H1 (cell line): ENCODE measurements around the gene SECISBP2. TPM values are rescaled to one million over a fixed set of nuclear protein-coding genes. Genes with fewer than 3 reads are reported as not detected.

ENCODE experiments used
- CTCF ChIA-PET: fragments of 300-600 bp; sonication (Branson Sonifier 250); formaldehyde crosslinking; loops from one replicate; lab custom pipeline; 2021; ENCODE audit not compliant: partially characterized antibody; lab: Charles Lee
- POLR2A ChIA-PET: fragments of 300-600 bp; sonication (Branson Sonifier 250); formaldehyde crosslinking; loops from one replicate; lab custom pipeline; 2021; ENCODE audit warnings: inconsistent platforms; ENCODE audit not compliant: partially characterized antibody; lab: Charles Lee
- DNase-seq, 2 experiments: peaks; one replicate each; pipeline versions ENCODE4 v3.0.0 to v3.0.0-alpha.2; 2010 to 2022; ENCODE audit warnings: low spot score in 2 of 2, low read depth in 1 of 2, mixed read lengths in 1 of 2
- FAIRE-seq: peaks from 2 replicates; lab custom pipeline; 2011; peaks lifted over from hg19 to GRCh38; lab: Jason Lieb, UNC
- H2AFZ ChIP-seq: 2 replicates; pipeline ENCODE4 v1.8.1; 2012; ENCODE audit warnings: low read length, inconsistent platforms
- H2AK5ac ChIP-seq: 2 replicates; pipeline ENCODE4 v1.6.1; 2013; ENCODE audit warnings: low read depth, low read length
- H2BK120ac ChIP-seq: replicated peaks from 2 replicates; pipeline ENCODE3; 2013; ENCODE audit warnings: low read depth, low read length, inconsistent platforms
- H2BK12ac ChIP-seq: 2 replicates; pipeline ENCODE4 v1.6.1; 2013; ENCODE audit warnings: low read depth, low read length
- H2BK15ac ChIP-seq: 2 replicates; pipeline ENCODE4 v1.6.1; 2013; ENCODE audit warnings: low read length
- H2BK20ac ChIP-seq: 2 replicates; pipeline ENCODE4 v1.6.1; 2013; ENCODE audit warnings: low read length
- H2BK5ac ChIP-seq: 2 replicates; pipeline ENCODE4 v1.6.1; 2013; ENCODE audit warnings: low read depth, low read length
- H3K14ac ChIP-seq: 2 replicates; pipeline ENCODE4 v1.6.1; 2013; ENCODE audit warnings: inconsistent platforms; ENCODE audit not compliant: insufficient read length
- H3K18ac ChIP-seq: 2 replicates; pipeline ENCODE4 v1.6.1; 2013; ENCODE audit warnings: low read length; ENCODE audit errors: extremely low read depth
- H3K23ac ChIP-seq: 2 replicates; pipeline ENCODE4 v1.6.1; 2013; ENCODE audit warnings: inconsistent platforms; ENCODE audit not compliant: insufficient read length
- H3K23me2 ChIP-seq: 2 replicates; pipeline ENCODE4 v1.6.1; 2013; ENCODE audit warnings: low read depth, low read length
- H3K27ac ChIP-seq: 2 replicates; pipeline ENCODE4 v1.6.1; 2011; ENCODE audit warnings: low read depth, low read length, inconsistent platforms
- H3K27me3 ChIP-seq, 4 experiments: replicated peaks in 1 of 4; 1 replicate in 1 of 4; 2 replicates in 3 of 4; pipeline versions ENCODE4 v1.6.1 to v1.8.1; 2011 to 2013; ENCODE audit warnings: low read length in 3 of 4, mild to moderate bottlenecking in 3 of 4, inconsistent platforms in 2 of 4, mixed read lengths in 2 of 4, moderate library complexity in 1 of 4; ENCODE audit not compliant: control insufficient read depth in 3 of 4, insufficient read depth in 3 of 4; ENCODE audit errors: extremely low read depth in 1 of 4
- H3K36me3 ChIP-seq, 4 experiments: 2 replicates each; pipeline versions ENCODE4 v1.6.1 to v1.8.1; 2011 to 2013; ENCODE audit warnings: mild to moderate bottlenecking in 4 of 4, low read length in 3 of 4, moderate library complexity in 2 of 4, control low read depth in 1 of 4, inconsistent platforms in 1 of 4; ENCODE audit not compliant: insufficient read depth in 4 of 4, control insufficient read depth in 2 of 4
- H3K4ac ChIP-seq: replicated peaks from 2 replicates; pipeline ENCODE3; 2013; ENCODE audit warnings: low read length, low read depth, mixed read lengths, inconsistent platforms; ENCODE audit not compliant: insufficient read length
- H3K4me1 ChIP-seq, 4 experiments: replicated peaks in 1 of 4; 1 replicate in 1 of 4; 2 replicates in 3 of 4; pipeline versions ENCODE4 v1.6.1 to v1.8.1; 2011 to 2013; ENCODE audit warnings: low read length in 3 of 4, inconsistent platforms in 2 of 4, mixed read lengths in 1 of 4; ENCODE audit not compliant: insufficient read depth in 4 of 4, control insufficient read depth in 3 of 4
- H3K4me2 ChIP-seq, 2 experiments: 2 replicates each; pipeline versions ENCODE4 v1.6.1 to v1.8.1; 2011 to 2013; ENCODE audit warnings: low read depth in 2 of 2, low read length in 2 of 2, control low read depth in 1 of 2, inconsistent platforms in 1 of 2, mild to moderate bottlenecking in 1 of 2; ENCODE audit not compliant: insufficient read depth in 1 of 2
- H3K4me3 ChIP-seq, 4 experiments: fragments of 200-600, 300-600 bp in 1 of 4; sonication (generic), shearing (Covaris generic), sonication (Bioruptor Twin) in 1 of 4; 2 replicates each; pipeline versions ENCODE4 v1.5.1 to v1.8.1; 2011 to 2016; ENCODE audit warnings: low read length in 4 of 4, low read depth in 3 of 4, control low read depth in 2 of 4, inconsistent platforms in 2 of 4, mild to moderate bottlenecking in 2 of 4, mixed read lengths in 1 of 4, moderate library complexity in 1 of 4; ENCODE audit not compliant: insufficient read depth in 2 of 4; ENCODE audit errors: extremely low read depth in 1 of 4
- H3K56ac ChIP-seq: replicated peaks from 2 replicates; pipeline ENCODE3; 2013; ENCODE audit warnings: low read depth, mild to moderate bottlenecking, mixed read lengths, low read length, inconsistent platforms; ENCODE audit not compliant: insufficient read length
- H3K79me1 ChIP-seq: 2 replicates; pipeline ENCODE4 v1.6.1; 2013; ENCODE audit warnings: low read depth, low read length, control low read depth
- H3K79me2 ChIP-seq, 2 experiments: 2 replicates each; pipeline versions ENCODE4 v1.6.1 to v1.8.1; 2012 to 2013; ENCODE audit warnings: low read length in 2 of 2, mild to moderate bottlenecking in 2 of 2, inconsistent platforms in 1 of 2; ENCODE audit not compliant: insufficient read depth in 2 of 2, control insufficient read depth in 1 of 2
- H3K9ac ChIP-seq, 4 experiments: replicated peaks in 1 of 4; 1 replicate in 1 of 4; 2 replicates in 3 of 4; pipeline versions ENCODE4 v1.6.1 to v1.8.1; 2011 to 2013; ENCODE audit warnings: low read depth in 3 of 4, low read length in 3 of 4, control low read depth in 2 of 4, mild to moderate bottlenecking in 2 of 4, moderate library complexity in 2 of 4, inconsistent platforms in 1 of 4; ENCODE audit errors: extremely low read depth in 1 of 4
- H3K9me3 ChIP-seq, 2 experiments: 2 replicates each; pipeline versions ENCODE4 v1.6.1 to v1.8.1; 2012 to 2013; ENCODE audit warnings: mild to moderate bottlenecking in 2 of 2, moderate library complexity in 2 of 2, control low read depth in 1 of 2, inconsistent platforms in 1 of 2, low read depth in 1 of 2, low read length in 1 of 2, mixed read lengths in 1 of 2; ENCODE audit not compliant: insufficient read depth in 2 of 2
- H4K20me1 ChIP-seq, 2 experiments: replicated peaks in 1 of 2; 2 replicates each; pipeline versions ENCODE3 to v1.8.1; 2011 to 2013; ENCODE audit warnings: inconsistent platforms in 2 of 2, low read length in 2 of 2, mild to moderate bottlenecking in 1 of 2; ENCODE audit not compliant: insufficient read depth in 2 of 2, control insufficient read depth in 1 of 2
- H4K5ac ChIP-seq: 2 replicates; pipeline ENCODE4 v1.6.1; 2013; ENCODE audit warnings: low read length, low read depth, mixed read lengths, inconsistent platforms; ENCODE audit not compliant: insufficient read length
- H4K8ac ChIP-seq: 2 replicates; pipeline ENCODE4 v1.8.0; 2013; ENCODE audit warnings: mild to moderate bottlenecking, moderate library complexity, low read length, inconsistent platforms; ENCODE audit not compliant: insufficient read depth; ENCODE audit errors: extremely low read depth
- H4K91ac ChIP-seq: replicated peaks from 2 replicates; pipeline ENCODE3; 2013; ENCODE audit warnings: low read length, mixed read lengths, inconsistent platforms; ENCODE audit not compliant: insufficient read length
- ASH2L ChIP-seq: fragments of 200-600, 300-600 bp; sonication (generic); IDR thresholded peaks from one replicate; pipeline ENCODE4 v1.7.1; 2017; ENCODE audit warnings: low read length
- CBX8 ChIP-seq: fragments of 300-800, 300-1000 bp; sonication (generic); IDR thresholded peaks from 2 replicates; pipeline ENCODE4 v1.7.1; 2016; ENCODE audit warnings: low read depth, low read length, borderline replicate concordance
- EGR1 ChIP-seq: IDR thresholded peaks from 2 replicates; pipeline ENCODE4 v1.6.1; 2011; ENCODE audit warnings: low read depth, low read length, borderline replicate concordance
- GABPA ChIP-seq: IDR thresholded peaks from 2 replicates; pipeline ENCODE4 v1.6.1; 2011; ENCODE audit warnings: mild to moderate bottlenecking, low read length, moderate library complexity, borderline replicate concordance; ENCODE audit not compliant: insufficient read depth
- HDAC6 ChIP-seq: IDR thresholded peaks from one replicate; pipeline ENCODE4 v1.7.1; 2012; ENCODE audit warnings: low read depth, mild to moderate bottlenecking, inconsistent platforms, low read length, moderate library complexity
- JUND ChIP-seq: IDR thresholded peaks from 2 replicates; pipeline ENCODE4 v1.6.1; 2011; ENCODE audit warnings: mild to moderate bottlenecking, improper control_type of control experiment, low read length
- KDM1A ChIP-seq: fragments of 200-600, 300-600 bp; sonication (generic); IDR thresholded peaks from 2 replicates; pipeline ENCODE4 v1.7.1; 2016; ENCODE audit warnings: mild to moderate bottlenecking, low read length, borderline replicate concordance
- KDM4A ChIP-seq: IDR thresholded peaks from one replicate; pipeline ENCODE4 v1.7.1; 2012; ENCODE audit warnings: low read depth, mild to moderate bottlenecking, moderate library complexity, low read length, inconsistent platforms; ENCODE audit not compliant: severe bottlenecking
- SAP30 ChIP-seq: fragments of 300-600 bp; sonication (generic); IDR thresholded peaks from 2 replicates; pipeline ENCODE4 v1.7.1; 2012; ENCODE audit warnings: low read length, moderate library complexity, mild to moderate bottlenecking, inconsistent platforms; ENCODE audit not compliant: insufficient read depth, insufficient replicate concordance
- SIN3A ChIP-seq, 2 experiments: IDR thresholded peaks in 1 of 2; conservative IDR thresholded peaks in 1 of 2; 2 replicates each; pipeline ENCODE4 v1.6.1; 2011 to 2012; ENCODE audit warnings: low read length in 2 of 2, improper control_type of control experiment in 1 of 2, low read depth in 1 of 2, mild to moderate bottlenecking in 1 of 2
- SIRT6 ChIP-seq: IDR thresholded peaks from one replicate; pipeline ENCODE4 v1.7.1; 2012; ENCODE audit warnings: low read length, inconsistent platforms
- SIX5 ChIP-seq: IDR thresholded peaks from 2 replicates; pipeline ENCODE4 v1.6.1; 2011; ENCODE audit warnings: mild to moderate bottlenecking, low read depth, low read length
- SRF ChIP-seq: IDR thresholded peaks from 2 replicates; pipeline ENCODE4 v1.6.1; 2011; ENCODE audit warnings: mild to moderate bottlenecking, low read depth, low read length, moderate library complexity
- TBP ChIP-seq: IDR thresholded peaks from 2 replicates; pipeline ENCODE4 v1.6.1; 2011; ENCODE audit warnings: low read depth, low read length, improper control_type of control experiment
- WGBS, 2 experiments: shearing (Covaris generic) in 1 of 2; methylation state at CpG; one replicate each; pipeline versions ENCODE4 v1.1.6 to v1.1.7; 2013 to 2015; ENCODE audit warnings: low lambda C conversion rate in 2 of 2, mixed read lengths in 2 of 2, inconsistent platforms in 1 of 2, low coverage in 1 of 2, missing lambda C conversion rate in 1 of 2; ENCODE audit not compliant: insufficient replicate concordance in 2 of 2, insufficient coverage in 1 of 2, insufficient read length in 1 of 2; ENCODE audit errors: extremely low coverage in 1 of 2, missing lambda C conversion rate in 1 of 2; 5-methylcytosine and 5-hydroxymethylcytosine counted together
- polyA plus RNA-seq, 7 experiments: library from polyadenylated mRNA; depleted of rRNA in 3 of 7; stranded (reverse) in 5 of 7; unstranded in 2 of 7; fragments of >200 nt in 5 of 7; fragments of 200-250 nt in 2 of 7; gene quantifications; 1 replicate in 5 of 7; 2 replicates in 1 of 7; 4 replicates in 1 of 7; pipeline versions ENCODE4 v1.2.1 to v1.2.3, GENCODE V29; 2011 to 2013; ENCODE audit warnings: missing spikeins in 2 of 7, mixed read lengths in 2 of 7
- total RNA-seq: library from RNA; stranded (reverse); fragmentation: NEBNext Ultra II Directional; extraction: Animal tissue kit (Norgen Biotek cat#: 25700); gene quantifications from 2 replicates; pipeline ENCODE4 v1.2.1, GENCODE V29; 2021
- TF ChIP-seq, protein P1 (sequence below): IDR thresholded peaks from 2 replicates; pipeline ENCODE4 v1.6.1; 2012; ENCODE audit warnings: inconsistent platforms

SECISBP2 gene
- total and polyA plus RNA-seq, 2 of the 8 experiments (the other 6 are each of a cell fraction or from before 2014, with no cell fraction given), result 39.0 to 61.7 TPM

DNA sequence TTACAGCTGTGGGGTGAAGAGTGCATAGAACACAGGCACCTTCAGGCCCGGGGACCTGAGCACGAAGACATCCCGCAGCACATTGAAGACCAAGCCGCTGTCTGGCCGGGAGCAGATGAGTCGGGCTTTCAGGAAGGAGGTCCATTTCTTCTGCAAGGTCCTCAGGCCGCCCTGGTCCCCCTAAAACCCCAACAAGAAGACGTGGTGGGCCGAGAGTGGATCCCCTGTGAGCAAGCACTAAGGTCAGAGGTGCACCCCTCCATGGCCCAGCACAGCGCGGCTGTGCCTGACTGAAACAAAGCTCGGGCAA is 70.5 kb downstream of the SECISBP2 start:
- ChIA-PET CTCF (interaction anchor here (1.0 to 2.7 kb wide), 2 partner anchors 9 to 160 kb away, joined by 3 to 8 read pairs; no protein-coding TSS in a partner anchor), POLR2A (interaction anchor here (1.0 to 1.6 kb wide), 2 partner anchors 10 to 22 kb away, joined by 3 read pairs; no protein-coding TSS in a partner anchor)
- H3K18ac ChIP-seq, result no peak overlapping the region
- TF ChIP-seq SRF, result no peak
- TF ChIP-seq HDAC6, result no peak
- no peak for TF ChIP-seq JUND
- no peak for TF ChIP-seq SAP30
- TF ChIP-seq TBP, result no peak
- TF ChIP-seq GABPA, result no peak
- TF ChIP-seq EGR1, result no peak
- no peak for TF ChIP-seq KDM4A
- TF ChIP-seq ASH2L, result no peak
- TF ChIP-seq CBX8, result no peak
- TF ChIP-seq SIN3A (conservative IDR thresholded peaks at IDR 0.05 in 1 of 2, IDR thresholded peaks at IDR 0.05 in 1 of 2; ENCODE audit: low read depth in 1 of 2, low read length in 2 of 2), result no peak
- TF ChIP-seq SIRT6, result no peak
- TF ChIP-seq, protein P1, sequence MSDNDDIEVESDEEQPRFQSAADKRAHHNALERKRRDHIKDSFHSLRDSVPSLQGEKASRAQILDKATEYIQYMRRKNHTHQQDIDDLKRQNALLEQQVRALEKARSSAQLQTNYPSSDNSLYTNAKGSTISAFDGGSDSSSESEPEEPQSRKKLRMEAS, result no peak
- no peak for TF ChIP-seq KDM1A
- TF ChIP-seq SIX5, result no peak

More for the DNA sequence above, 70.5 kb downstream of the SECISBP2 start:
- H3K4me2 ChIP-seq, result no peak overlapping the region
- no peak overlapping the region for H3K27ac ChIP-seq
- no peak overlapping the region for H2BK12ac ChIP-seq
- H2BK5ac ChIP-seq, result no peak overlapping the region
- no peak overlapping the region for H4K5ac ChIP-seq
- no peaks in the 10 kb centered on the region; the same call in none of the 2 replicates for H3K79me1 ChIP-seq
- DNase-seq, result no peak
- no peak overlapping the region for H4K91ac ChIP-seq
- H3K27me3 ChIP-seq, result no peaks in the 10 kb centered on the region
- H2BK120ac ChIP-seq, result no peak overlapping the region
- H3K4me3 ChIP-seq, result no peak overlapping the region
- H2AK5ac ChIP-seq, result no peak overlapping the region
- no peak overlapping the region for H2BK15ac ChIP-seq
- H3K56ac ChIP-seq, result no peak overlapping the region
- FAIRE-seq, result no peak
- H3K9ac ChIP-seq, result no peak overlapping the region
- H4K20me1 ChIP-seq, result peaks cover 2 to 3% of the 10 kb centered on the region in 2 experiments
- H3K9me3 ChIP-seq, result no peaks in the 10 kb centered on the region
- H3K4me1 ChIP-seq, result no peaks in the 10 kb centered on the region
- H3K36me3 ChIP-seq, result peaks cover 36 to 69% (median 62%) of the 10 kb centered on the region in 4 experiments
- H3K79me2 ChIP-seq, result no peaks in the 10 kb centered on the region
- H2BK20ac ChIP-seq, result no peak overlapping the region
- H4K8ac ChIP-seq, result no peak overlapping the region
- 96% methylated on average over 12 of the region's 12 CpGs; no CpG with 5 or more reads in 1 of the 2 experiments for WGBS, 2 experiments
- H3K4ac ChIP-seq, result no peak overlapping the region
- no peaks in the 10 kb centered on the region for H3K23me2 ChIP-seq
- H2AFZ ChIP-seq, result no peak overlapping the region
- no peak overlapping the region for H3K14ac ChIP-seq
- H3K23ac ChIP-seq, result no peak overlapping the region
